DND-41 (cell line): ENCODE results near the gene RRP8.

Experiments used
- EZH2 ChIP-seq: IDR thresholded peaks from 3 replicates; pipeline ENCODE4 v1.6.1; 2012; ENCODE audit warnings: borderline replicate concordance, low read depth, mild to moderate bottlenecking, moderate library complexity, low read length, inconsistent platforms; ENCODE audit not compliant: severe bottlenecking
- TF ChIP-seq, protein P1 (sequence below): IDR thresholded peaks from 2 replicates; pipeline ENCODE4 v1.5.1; 2012; ENCODE audit warnings: borderline replicate concordance, low read length, moderate library complexity, mild to moderate bottlenecking; ENCODE audit not compliant: poor library complexity, severe bottlenecking; ENCODE audit errors: extremely low read depth

DNA sequence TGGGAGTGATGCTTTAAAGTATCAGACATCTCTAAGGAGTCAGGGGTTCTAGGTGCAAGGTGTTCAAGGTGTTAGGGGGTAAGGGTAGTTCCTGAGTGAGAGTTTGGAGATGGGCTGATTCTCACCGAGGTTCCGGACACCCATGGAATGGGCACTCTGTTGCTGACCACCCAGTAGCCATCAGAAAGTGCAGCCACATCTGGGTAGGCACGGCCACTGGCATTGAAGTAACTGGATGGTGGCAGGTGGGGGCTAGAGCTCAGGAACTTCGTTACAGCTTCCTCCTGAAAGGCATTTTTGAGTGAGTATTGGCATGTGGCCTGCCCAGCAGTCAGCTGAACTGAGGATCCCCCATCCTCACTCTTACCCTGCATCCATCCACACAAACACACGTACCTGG lies 11.6 kb upstream of the RRP8 start:
- no peak for TF ChIP-seq EZH2
- TF ChIP-seq, protein P1, sequence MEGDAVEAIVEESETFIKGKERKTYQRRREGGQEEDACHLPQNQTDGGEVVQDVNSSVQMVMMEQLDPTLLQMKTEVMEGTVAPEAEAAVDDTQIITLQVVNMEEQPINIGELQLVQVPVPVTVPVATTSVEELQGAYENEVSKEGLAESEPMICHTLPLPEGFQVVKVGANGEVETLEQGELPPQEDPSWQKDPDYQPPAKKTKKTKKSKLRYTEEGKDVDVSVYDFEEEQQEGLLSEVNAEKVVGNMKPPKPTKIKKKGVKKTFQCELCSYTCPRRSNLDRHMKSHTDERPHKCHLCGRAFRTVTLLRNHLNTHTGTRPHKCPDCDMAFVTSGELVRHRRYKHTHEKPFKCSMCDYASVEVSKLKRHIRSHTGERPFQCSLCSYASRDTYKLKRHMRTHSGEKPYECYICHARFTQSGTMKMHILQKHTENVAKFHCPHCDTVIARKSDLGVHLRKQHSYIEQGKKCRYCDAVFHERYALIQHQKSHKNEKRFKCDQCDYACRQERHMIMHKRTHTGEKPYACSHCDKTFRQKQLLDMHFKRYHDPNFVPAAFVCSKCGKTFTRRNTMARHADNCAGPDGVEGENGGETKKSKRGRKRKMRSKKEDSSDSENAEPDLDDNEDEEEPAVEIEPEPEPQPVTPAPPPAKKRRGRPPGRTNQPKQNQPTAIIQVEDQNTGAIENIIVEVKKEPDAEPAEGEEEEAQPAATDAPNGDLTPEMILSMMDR, result no peak
